OCI-LY3 (cell line): ENCODE results near the gene FXYD4.

Experiments used
- H2AFZ ChIP-seq: fragments of 200-600, 300-600 bp; shearing (Covaris generic); 2 replicates; pipeline ENCODE4 v1.6.0; 2014; ENCODE audit warnings: antibody characterized with exemption, low read depth, low read length
- H3K27ac ChIP-seq: fragments of 200-600, 300-600 bp; sonication (generic); 2 replicates; pipeline ENCODE4 v1.5.1; 2014; ENCODE audit warnings: mild to moderate bottlenecking, low read length, moderate library complexity, mixed read lengths
- H3K27me3 ChIP-seq: fragments of 200-600, 300-600 bp; sonication (generic); 2 replicates; pipeline ENCODE4 v1.6.1; 2014; ENCODE audit warnings: low read depth, low read length, mixed read lengths
- H3K36me3 ChIP-seq: fragments of 200-600, 300-600 bp; sonication (generic); replicated peaks from 2 replicates; pipeline ENCODE3; 2014; ENCODE audit warnings: low read depth, low read length, mixed read lengths
- H3K4me1 ChIP-seq: fragments of 300-600, 200-600 bp; sonication (generic); 2 replicates; pipeline ENCODE4 v1.6.1; 2014; ENCODE audit warnings: low read length, mixed read lengths
- H3K4me2 ChIP-seq: fragments of 200-600, 300-600 bp; sonication (generic); 2 replicates; pipeline ENCODE4 v1.6.1; 2014; ENCODE audit warnings: low read length, mixed read lengths
- H3K4me3 ChIP-seq: fragments of 300-600, 200-600 bp; sonication (generic); 2 replicates; pipeline ENCODE4 v1.5.1; 2014; ENCODE audit warnings: antibody characterized with exemption, mild to moderate bottlenecking, low read length, moderate library complexity
- H3K79me2 ChIP-seq: fragments of 300-600, 200-600 bp; shearing (Covaris generic); 2 replicates; pipeline ENCODE4 v1.6.1; 2014; ENCODE audit warnings: mild to moderate bottlenecking, low read length, mixed read lengths
- H3K9ac ChIP-seq: fragments of 300-600, 200-600 bp; shearing (Covaris generic); 2 replicates; pipeline ENCODE4 v1.6.0; 2014; ENCODE audit warnings: mild to moderate bottlenecking, low read length, moderate library complexity
- H3K9me3 ChIP-seq: fragments of 200-600, 300-600 bp; shearing (Covaris generic); 2 replicates; pipeline ENCODE4 v1.6.1; 2014; ENCODE audit warnings: low read length, mixed read lengths; ENCODE audit not compliant: insufficient read depth
- H4K20me1 ChIP-seq: fragments of 200-600, 300-600 bp; sonication (generic); 2 replicates; pipeline ENCODE4 v1.6.1; 2016; ENCODE audit warnings: low read length, mixed read lengths; ENCODE audit not compliant: insufficient read depth
- CTCF ChIP-seq: fragments of 200-600, 300-600 bp; sonication (generic); IDR thresholded peaks from 2 replicates; pipeline ENCODE4 v1.5.1; 2014; ENCODE audit warnings: antibody characterized with exemption, low read length, low read depth
- EZH2phosphoT487 ChIP-seq: fragments of 200-600 bp; shearing (Covaris generic); IDR thresholded peaks from 2 replicates; pipeline ENCODE4 v1.6.1; 2018; ENCODE audit warnings: antibody characterized with exemption, mixed run types, low read depth

FXYD4 gene

GRCh38 chr10:43387678-43388032 is 16.2 kb downstream of the FXYD4 start:
- peaks cover 64% of the 10 kb centered on the region for H4K20me1 ChIP-seq
- no peak overlapping the region for H3K4me3 ChIP-seq
- no peaks in the 10 kb centered on the region for H3K9me3 ChIP-seq
- peaks cover 47% of the 10 kb centered on the region for H3K79me2 ChIP-seq
- TF ChIP-seq EZH2phosphoT487: no peak
- no peak for TF ChIP-seq CTCF
- no peak overlapping the region for H3K27ac ChIP-seq
- no peaks in the 10 kb centered on the region for H3K4me1 ChIP-seq
- no peak overlapping the region for H3K4me2 ChIP-seq
- H3K9ac ChIP-seq: no peak overlapping the region
- H2AFZ ChIP-seq: no peak overlapping the region
- H3K36me3 ChIP-seq: peaks cover 54% of the 10 kb centered on the region
- no peaks in the 10 kb centered on the region for H3K27me3 ChIP-seq

GRCh38 chr10:43389867-43390266 is 18.4 kb downstream of the FXYD4 start:
- Histone ChIP-seq H3K79me2 (peaks cover 69% of the 10 kb centered on the region), H3K4me3 (no peak overlapping the region), H3K4me2 (no peak overlapping the region), H3K27ac (no peak overlapping the region), H3K36me3 (peaks cover 72% of the 10 kb centered on the region), H3K4me1 (peaks cover 10% of the 10 kb centered on the region), H3K9me3 (no peaks in the 10 kb centered on the region), H3K27me3 (no peaks in the 10 kb centered on the region), H2AFZ (no peak overlapping the region), H4K20me1 (peaks cover 78% of the 10 kb centered on the region), H3K9ac (no peak overlapping the region)
- TF ChIP-seq CTCF: no peak
- no peak for TF ChIP-seq EZH2phosphoT487

GRCh38 chr10:43390333-43390732 is 18.9 kb downstream of the FXYD4 start:
- peaks cover 15% of the 10 kb centered on the region for H3K4me1 ChIP-seq
- TF ChIP-seq CTCF (no peak), EZH2phosphoT487 (no peak)
- no peaks in the 10 kb centered on the region for H3K9me3 ChIP-seq
- H2AFZ ChIP-seq: no peak overlapping the region
- no peak overlapping the region for H3K9ac ChIP-seq
- H3K36me3 ChIP-seq: peaks cover 77% of the 10 kb centered on the region
- H3K79me2 ChIP-seq: peaks cover 74% of the 10 kb centered on the region
- H4K20me1 ChIP-seq: peaks cover 79% of the 10 kb centered on the region
- no peaks in the 10 kb centered on the region for H3K27me3 ChIP-seq
- H3K4me3 ChIP-seq: no peak overlapping the region
- H3K4me2 ChIP-seq: no peak overlapping the region
- no peak overlapping the region for H3K27ac ChIP-seq

- H3K36me3 ChIP-seq: peaks cover 78% of the 10 kb centered on the region
- H3K4me1 ChIP-seq: peaks cover 18% of the 10 kb centered on the region
- no peaks in the 10 kb centered on the region for H3K27me3 ChIP-seq
- H4K20me1 ChIP-seq: peaks cover 79% of the 10 kb centered on the region
- no peak for TF ChIP-seq EZH2phosphoT487
- no peak; the same call in 1 of the 2 replicates for TF ChIP-seq CTCF
- no peak overlapping the region for H3K4me2 ChIP-seq
- no peaks in the 10 kb centered on the region for H3K9me3 ChIP-seq
- no peak overlapping the region for H3K9ac ChIP-seq
- H2AFZ ChIP-seq: no peak overlapping the region
- no peak overlapping the region for H3K4me3 ChIP-seq
- no peak overlapping the region for H3K27ac ChIP-seq
- H3K79me2 ChIP-seq: peaks cover 78% of the 10 kb centered on the region
Observed at GRCh38 chr10:43390759-43391158, 19.3 kb downstream of the FXYD4 start.
